ENCODE measurements around the gene KL. TPM values are rescaled to one million over a fixed set of nuclear protein-coding genes. Genes with fewer than 3 reads are reported as not detected.

KL gene
- polyA plus RNA-seq, 1 donor (not counting 4 experiments of a cell fraction or from before 2014, with no cell fraction given): not detected

- FAIRE-seq (no peak), DNase-seq (ENCODE audit: low read depth, low spot score) (no peak)
- Histone ChIP-seq H3K4me3 (ENCODE audit: control insufficient read depth in 2 of 3, extremely low read depth in 1 of 3, insufficient read depth in 2 of 3, low read depth in 1 of 3, low read length in 3 of 3) (no peak overlapping the region), H2AFZ (ENCODE audit: control insufficient read depth, low read length) (no peak overlapping the region), H3K79me2 (ENCODE audit: control insufficient read depth, insufficient read depth, low read length) (no peaks in the 10 kb centered on the region), H3K36me3 (ENCODE audit: control insufficient read depth in 2 of 2, extremely low read depth in 1 of 2, insufficient read depth in 2 of 2, low read length in 2 of 2) (no peaks in the 10 kb centered on the region), H3K4me2 (ENCODE audit: control insufficient read depth, extremely low read depth, insufficient read depth, low read depth, low read length) (no peak overlapping the region), H3K27me3 (ENCODE audit: control insufficient read depth, extremely low read depth, insufficient read depth, low read length) (no peaks in the 10 kb centered on the region), H3K9me1 (ENCODE audit: control insufficient read depth, extremely low read depth, insufficient read depth, low read length) (no peaks in the 10 kb centered on the region), H3K27ac (ENCODE audit: control insufficient read depth, insufficient read depth, low read length) (no peak overlapping the region), H4K20me1 (ENCODE audit: control insufficient read depth, extremely low read depth, insufficient read depth, low read length) (no peaks in the 10 kb centered on the region), H3K9ac (ENCODE audit: control insufficient read depth, extremely low read depth, insufficient read depth, low read length) (no peak overlapping the region), H3K4me1 (ENCODE audit: control insufficient read depth, extremely low read depth, insufficient read depth, low read length) (no peaks in the 10 kb centered on the region), H3K9me3 (ENCODE audit: control insufficient read depth, low read depth, low read length) (no peaks in the 10 kb centered on the region)
- TF ChIP-seq, protein P1, sequence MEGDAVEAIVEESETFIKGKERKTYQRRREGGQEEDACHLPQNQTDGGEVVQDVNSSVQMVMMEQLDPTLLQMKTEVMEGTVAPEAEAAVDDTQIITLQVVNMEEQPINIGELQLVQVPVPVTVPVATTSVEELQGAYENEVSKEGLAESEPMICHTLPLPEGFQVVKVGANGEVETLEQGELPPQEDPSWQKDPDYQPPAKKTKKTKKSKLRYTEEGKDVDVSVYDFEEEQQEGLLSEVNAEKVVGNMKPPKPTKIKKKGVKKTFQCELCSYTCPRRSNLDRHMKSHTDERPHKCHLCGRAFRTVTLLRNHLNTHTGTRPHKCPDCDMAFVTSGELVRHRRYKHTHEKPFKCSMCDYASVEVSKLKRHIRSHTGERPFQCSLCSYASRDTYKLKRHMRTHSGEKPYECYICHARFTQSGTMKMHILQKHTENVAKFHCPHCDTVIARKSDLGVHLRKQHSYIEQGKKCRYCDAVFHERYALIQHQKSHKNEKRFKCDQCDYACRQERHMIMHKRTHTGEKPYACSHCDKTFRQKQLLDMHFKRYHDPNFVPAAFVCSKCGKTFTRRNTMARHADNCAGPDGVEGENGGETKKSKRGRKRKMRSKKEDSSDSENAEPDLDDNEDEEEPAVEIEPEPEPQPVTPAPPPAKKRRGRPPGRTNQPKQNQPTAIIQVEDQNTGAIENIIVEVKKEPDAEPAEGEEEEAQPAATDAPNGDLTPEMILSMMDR (optimal IDR thresholded peaks at IDR 0.05 in 1 of 3, IDR thresholded peaks at IDR 0.05 in 1 of 3, conservative IDR thresholded peaks at IDR 0.05 in 1 of 3; ENCODE audit: extremely low read depth in 1 of 3, insufficient read depth in 2 of 3, low read length in 3 of 3): no peak
- dilution Hi-C loops (cut with MboI; ENCODE audit: extremely low pct_ligation_motif_present, low sequenced_read_pairs): no loop called here
Measured at GRCh38 chr13:33079960-33080359, 63.7 kb downstream of the KL start.

DNA sequence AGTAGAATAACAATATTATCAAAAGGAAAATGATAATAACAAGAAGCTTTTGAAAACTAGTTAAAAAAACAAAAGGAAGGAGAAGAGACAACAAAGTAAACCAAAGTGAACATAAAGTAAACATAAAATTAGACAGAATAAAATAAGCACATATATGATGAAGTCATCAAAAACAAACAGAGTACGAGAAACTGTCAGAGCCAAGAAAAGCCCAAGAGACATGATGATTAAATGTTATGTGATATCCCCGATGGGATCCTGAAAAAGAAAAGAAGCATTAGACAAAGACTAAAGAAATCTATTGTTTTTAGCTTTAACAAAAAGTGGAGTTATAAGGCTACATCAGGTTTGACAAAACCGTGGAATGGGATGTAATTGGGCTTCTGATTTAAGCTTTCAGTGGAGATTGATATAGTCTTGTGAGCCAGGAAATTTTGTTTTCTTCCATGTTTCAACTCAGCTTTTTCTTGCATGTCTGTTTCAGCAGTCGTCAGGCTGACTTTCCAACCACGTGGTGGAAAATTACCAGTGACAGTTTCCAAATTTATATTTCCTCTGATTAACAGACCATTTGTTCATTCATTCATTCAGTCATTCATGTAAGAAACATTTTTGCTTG lies 64.9 kb downstream of the KL start:
- no peak overlapping the region for H3K27ac ChIP-seq (ENCODE audit: control insufficient read depth, insufficient read depth, low read length)
- no peak overlapping the region for H3K4me3 ChIP-seq (ENCODE audit: control insufficient read depth in 2 of 3, extremely low read depth in 1 of 3, insufficient read depth in 2 of 3, low read depth in 1 of 3, low read length in 3 of 3)
- TF ChIP-seq, protein P1 (optimal IDR thresholded peaks at IDR 0.05 in 1 of 3, IDR thresholded peaks at IDR 0.05 in 1 of 3, conservative IDR thresholded peaks at IDR 0.05 in 1 of 3; ENCODE audit: extremely low read depth in 1 of 3, insufficient read depth in 2 of 3, low read length in 3 of 3): no peak
- no peak for TF ChIP-seq EZH2 (IDR thresholded peaks at IDR 0.05; ENCODE audit: low read length)
- H3K4me1 ChIP-seq (ENCODE audit: control insufficient read depth, extremely low read depth, insufficient read depth, low read length): no peaks in the 10 kb centered on the region
- dilution Hi-C loops (cut with MboI; ENCODE audit: extremely low pct_ligation_motif_present, low sequenced_read_pairs): no loop called here
- no peak overlapping the region for H3K4me2 ChIP-seq (ENCODE audit: control insufficient read depth, extremely low read depth, insufficient read depth, low read depth, low read length)
- no peak overlapping the region for H2AFZ ChIP-seq (ENCODE audit: control insufficient read depth, low read length)
- DNase-seq (ENCODE audit: low read depth, low spot score) (no peak), FAIRE-seq (no peak)
- H3K9me3 ChIP-seq (ENCODE audit: control insufficient read depth, low read depth, low read length): no peaks in the 10 kb centered on the region
- H3K27me3 ChIP-seq (ENCODE audit: control insufficient read depth, extremely low read depth, insufficient read depth, low read length): no peaks in the 10 kb centered on the region
- no peaks in the 10 kb centered on the region for H3K79me2 ChIP-seq (ENCODE audit: control insufficient read depth, insufficient read depth, low read length)
- no peaks in the 10 kb centered on the region for H3K36me3 ChIP-seq (ENCODE audit: control insufficient read depth in 2 of 2, extremely low read depth in 1 of 2, insufficient read depth in 2 of 2, low read length in 2 of 2)
- no peaks in the 10 kb centered on the region for H4K20me1 ChIP-seq (ENCODE audit: control insufficient read depth, extremely low read depth, insufficient read depth, low read length)
- no peaks in the 10 kb centered on the region for H3K9me1 ChIP-seq (ENCODE audit: control insufficient read depth, extremely low read depth, insufficient read depth, low read length)
- H3K9ac ChIP-seq (ENCODE audit: control insufficient read depth, extremely low read depth, insufficient read depth, low read length): no peak overlapping the region
